NOMO-1 treated with DMSO at 0.1 percent for 48 hours (cell line): ENCODE measurements around the gene TLK1.

ENCODE experiments used
- DNase-seq: peaks from one replicate; lab custom pipeline; 2025; ENCODE audit not compliant: unreplicated experiment; lab: John Stamatoyannopoulos, UW

The TLK1 gene

DNA sequence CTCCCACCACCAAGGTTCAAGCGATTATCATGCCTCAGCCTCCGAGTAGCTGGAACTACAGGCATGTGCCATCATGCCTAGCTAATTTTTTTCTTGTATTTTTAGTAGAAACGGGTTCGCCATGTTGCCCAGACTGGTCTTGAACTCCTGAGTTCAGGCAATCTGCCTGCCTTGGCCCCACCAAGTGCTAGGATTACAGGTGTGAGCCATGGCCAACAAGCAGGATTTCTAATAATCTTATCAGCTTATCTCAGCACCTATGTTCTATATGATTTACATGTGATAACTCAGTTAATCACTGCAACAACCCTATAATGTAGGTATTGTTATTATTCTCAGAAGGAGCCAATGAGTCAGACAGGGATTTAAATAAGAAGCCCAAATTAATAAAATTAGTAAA lies 151.3 kb downstream of the TLK1 start:
- DNase-seq: no peak

- DNase-seq: no peak
Measured at GRCh38 chr2:171008550-171009205, 152.0 kb downstream of the TLK1 start.

GRCh38 chr2:171004833-171005232 lies 155.9 kb downstream of the TLK1 start:
- DNase-seq: no peak

GRCh38 chr2:171004363-171004762 lies 156.3 kb downstream of the TLK1 start:
- no peak for DNase-seq

DNA sequence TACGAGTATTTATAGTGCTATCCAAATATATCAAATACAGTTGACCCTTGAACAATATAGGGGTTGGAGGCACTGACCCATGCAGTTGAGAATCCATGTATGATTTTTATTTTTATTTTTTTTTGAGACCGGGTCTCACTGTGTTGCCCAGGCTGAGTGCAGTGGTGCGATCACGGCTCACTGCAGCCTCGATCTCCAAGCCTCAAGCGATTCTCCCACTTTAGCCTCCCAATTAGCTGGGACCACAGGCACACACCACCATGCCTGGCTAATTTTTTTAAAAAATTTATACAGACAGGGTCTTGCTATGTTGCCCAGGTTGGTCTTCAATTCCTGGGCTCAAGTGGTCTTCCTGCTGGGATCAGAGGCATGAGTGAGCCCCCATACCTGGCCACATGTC lies 161.0 kb downstream of the TLK1 start:
- no peak for DNase-seq

- no peak for DNase-seq
Measured at GRCh38 chr2:170997893-170998597, 162.6 kb downstream of the TLK1 start.

- DNase-seq: no peak
Measured at GRCh38 chr2:170996316-170996715, 164.4 kb downstream of the TLK1 start.

- DNase-seq: no peak
Measured at GRCh38 chr2:170991398-170992182, 169.1 kb downstream of the TLK1 start.

DNA sequence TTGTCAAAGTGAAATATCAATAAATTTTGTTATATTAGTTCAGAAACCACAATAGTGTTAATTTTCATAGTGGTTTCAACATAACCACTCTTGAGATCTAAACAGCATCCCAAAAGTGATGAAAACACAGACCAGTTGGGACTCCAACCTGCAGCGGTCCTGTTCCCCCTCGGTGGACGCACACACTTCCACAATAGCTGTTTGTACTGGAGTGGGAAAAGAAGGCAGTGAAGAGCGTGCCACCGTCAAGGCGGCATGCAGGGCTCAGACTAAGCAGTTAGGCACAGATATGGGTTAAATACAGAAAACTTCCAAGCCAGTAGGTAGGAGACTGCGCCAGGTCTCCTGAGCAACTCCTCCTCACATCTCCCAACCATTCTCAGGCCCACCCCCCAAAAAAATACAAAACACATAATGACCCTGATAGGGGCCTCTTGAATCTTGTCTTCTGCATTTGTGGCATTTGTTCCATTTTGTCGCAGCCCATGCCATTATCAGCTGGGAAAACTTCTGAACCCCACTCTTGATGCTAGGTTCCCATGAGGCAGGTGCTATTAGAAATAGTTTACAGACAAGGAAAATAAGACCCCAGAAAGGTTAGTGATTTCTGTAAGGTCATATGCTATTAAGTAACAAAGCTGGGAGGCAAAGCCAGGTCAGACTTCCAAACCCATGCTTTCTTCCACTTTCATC lies 174.0 kb downstream of the TLK1 start:
- DNase-seq: no peak

GRCh38 chr2:170985407-170985806 lies 175.3 kb downstream of the TLK1 start:
- DNase-seq: no peak

DNA sequence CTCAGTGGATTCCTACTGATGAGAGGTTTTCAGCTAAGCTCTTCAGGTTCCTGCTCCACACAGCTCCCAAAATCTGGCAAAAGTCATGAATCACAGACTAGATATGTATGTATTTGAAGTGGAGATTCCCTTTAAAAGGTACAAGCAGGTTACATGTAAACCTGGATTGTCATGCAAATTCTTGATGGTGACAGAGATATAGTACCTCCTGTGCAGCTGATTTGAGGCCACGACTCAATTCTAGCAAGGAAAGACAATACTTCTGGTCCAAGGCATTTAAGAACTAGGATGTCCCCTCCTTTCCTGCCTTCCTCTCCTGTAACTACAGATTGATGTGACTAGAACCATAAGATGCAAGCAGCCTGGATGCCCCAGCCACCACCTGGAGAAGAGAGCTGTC lies 176.6 kb downstream of the TLK1 start:
- DNase-seq: no peak

DNA sequence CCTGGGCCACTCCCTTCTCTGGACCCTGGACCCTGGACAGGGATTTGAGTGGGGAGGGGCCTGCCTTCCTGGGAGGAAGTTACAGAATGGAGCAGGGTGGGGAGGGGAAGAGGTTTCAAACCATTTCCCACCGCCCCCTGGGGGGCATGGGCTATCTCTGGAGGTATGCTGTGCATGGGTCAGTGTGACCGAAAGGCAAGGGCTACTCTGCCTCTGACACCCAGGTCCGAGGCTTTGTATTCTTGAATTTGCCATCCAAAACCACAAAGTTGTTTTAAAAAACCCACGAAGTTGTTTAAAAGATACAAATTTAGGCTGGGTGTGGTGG lies 184.8 kb downstream of the TLK1 start:
- DNase-seq: no peak

DNA sequence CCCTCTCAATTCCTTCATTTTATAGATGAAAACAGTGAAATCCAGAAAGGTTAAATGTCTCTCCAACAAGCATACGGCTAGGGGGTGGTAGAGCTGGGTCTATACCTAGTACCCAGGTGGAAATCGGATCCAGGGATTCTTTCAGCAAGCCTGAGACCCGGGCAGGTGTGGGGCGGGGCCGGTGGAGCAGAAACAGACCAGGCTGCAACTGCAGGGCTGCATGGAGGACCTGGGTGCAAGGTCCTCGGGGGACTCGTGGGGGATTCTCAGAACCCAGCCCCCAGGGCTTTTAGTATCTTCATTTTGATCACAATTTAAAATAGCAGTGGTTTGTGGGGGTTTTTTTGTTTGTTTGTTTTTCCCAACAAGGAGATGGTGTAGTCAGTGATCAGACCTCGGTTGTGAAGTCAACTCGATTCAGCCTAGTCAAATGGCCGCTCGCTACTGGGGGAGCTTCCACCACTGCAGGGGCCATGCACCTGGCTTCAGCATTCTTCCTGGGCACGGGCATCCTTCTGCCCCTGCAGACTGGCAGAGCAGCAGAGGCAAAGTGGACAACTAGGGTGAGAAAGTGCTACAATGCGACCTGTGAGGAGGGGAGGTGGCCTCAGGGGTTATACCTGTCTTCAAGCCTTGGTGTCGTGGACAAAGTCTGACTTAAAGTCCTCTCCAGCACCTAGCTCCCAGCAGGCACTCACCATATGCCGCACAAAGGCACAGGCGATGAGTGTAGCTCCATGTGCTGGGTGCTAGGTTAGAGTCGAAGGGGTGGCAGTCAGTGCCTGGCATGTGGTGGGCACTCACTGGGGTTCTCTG lies 185.4 kb downstream of the TLK1 start:
- no peak for DNase-seq

- DNase-seq: no peak
Measured at GRCh38 chr2:170974304-170974993, 186.2 kb downstream of the TLK1 start.

- DNase-seq: peak; percentile 65
Measured at GRCh38 chr2:170973492-170974303, 187.0 kb downstream of the TLK1 start.

GRCh38 chr2:170973225-170973491 lies 187.5 kb downstream of the TLK1 start:
- no peak for DNase-seq

GRCh38 chr2:170972296-170973224 lies 188.1 kb downstream of the TLK1 start:
- no peak for DNase-seq

- no peak for DNase-seq
Measured at GRCh38 chr2:170971071-170971470, 189.6 kb downstream of the TLK1 start.
